OCI-LY7 (cell line): ENCODE measurements around the gene SYTL3. TPM values are rescaled to one million over a fixed set of nuclear protein-coding genes. Genes with fewer than 3 reads are reported as not detected.

Experiments
- BruUV-seq: library from RNA; stranded (reverse); fragments of 400-500 nt; replicated peaks from 2 replicates; lab custom pipeline; 2021; lab: Mats Ljungman, UMichigan
- CTCF ChIA-PET: fragments of 300-600 bp; sonication (Branson Sonifier 250); formaldehyde crosslinking; loops from one replicate; lab custom pipeline; 2022; ENCODE audit warnings: antibody characterized with exemption; ENCODE audit not compliant: unreplicated experiment; lab: Charles Lee
- POLR2A ChIA-PET: fragments of 300-600 bp; sonication (Branson Sonifier 250); formaldehyde crosslinking; loops from one replicate; lab custom pipeline; 2022; ENCODE audit warnings: antibody characterized with exemption; lab: Charles Lee
- DNase-seq: peaks from one replicate; pipeline ENCODE4 v3.0.0-alpha.2; 2015; ENCODE audit warnings: low spot score
- H2AFZ ChIP-seq: fragments of 200-600 bp; sonication (generic), shearing (Covaris generic); 2 replicates; pipeline ENCODE4 v1.6.1; 2014; ENCODE audit warnings: mild to moderate bottlenecking, antibody characterized with exemption, low read length, moderate library complexity
- H3K27ac ChIP-seq: fragments of 200-600 bp; sonication (generic); 2 replicates; pipeline ENCODE4 v1.5.1; 2014; ENCODE audit warnings: mixed run types, low read depth, mild to moderate bottlenecking, moderate library complexity, low read length, inconsistent platforms; ENCODE audit not compliant: poor library complexity, severe bottlenecking
- H3K36me3 ChIP-seq: fragments of 200-600 bp; sonication (generic); 2 replicates; pipeline ENCODE4 v1.6.1; 2014; ENCODE audit warnings: mild to moderate bottlenecking, antibody characterized with exemption, low read length, moderate library complexity, mixed read lengths; ENCODE audit not compliant: insufficient read depth
- H3K4me1 ChIP-seq: fragments of 200-600 bp; sonication (generic); 2 replicates; pipeline ENCODE4 v1.5.1; 2014; ENCODE audit warnings: mild to moderate bottlenecking, low read length; ENCODE audit not compliant: insufficient read depth, poor library complexity, severe bottlenecking
- H3K4me2 ChIP-seq: fragments of 200-600 bp; sonication (generic); 2 replicates; pipeline ENCODE4 v1.6.1; 2014; ENCODE audit warnings: mild to moderate bottlenecking, low read length
- H3K4me3 ChIP-seq: fragments of 200-600 bp; sonication (generic); 2 replicates; pipeline ENCODE4 v1.5.1; 2014; ENCODE audit warnings: mild to moderate bottlenecking, low read depth, low read length; ENCODE audit not compliant: poor library complexity, severe bottlenecking
- H3K79me2 ChIP-seq: fragments of 200-600 bp; sonication (generic); 2 replicates; pipeline ENCODE4 v1.6.1; 2016; ENCODE audit warnings: low read depth, mild to moderate bottlenecking, low read length, moderate library complexity, mixed read lengths; ENCODE audit not compliant: insufficient read depth
- H3K9me2 ChIP-seq: fragments of 200-600 bp; sonication (generic); 2 replicates; pipeline ENCODE4 v1.6.1; 2016; ENCODE audit warnings: mild to moderate bottlenecking, low read length, mixed read lengths; ENCODE audit not compliant: insufficient read depth
- H3K9me3 ChIP-seq: fragments of 200-600 bp; sonication (generic); 2 replicates; pipeline ENCODE4 v1.6.1; 2014; ENCODE audit warnings: mild to moderate bottlenecking, mixed run types, low read length, mixed read lengths
- H4K20me1 ChIP-seq: fragments of 200-600 bp; sonication (generic); 2 replicates; pipeline ENCODE4 v1.6.1; 2014; ENCODE audit warnings: mild to moderate bottlenecking, antibody characterized with exemption, low read length, moderate library complexity, mixed read lengths; ENCODE audit not compliant: insufficient read depth
- CTCF ChIP-seq: fragments of 200-600 bp; sonication (generic); conservative IDR thresholded peaks from 2 replicates; pipeline ENCODE4 v1.5.1; 2014; ENCODE audit warnings: mild to moderate bottlenecking, antibody characterized with exemption, low read length, moderate library complexity, mixed read lengths
- EZH2phosphoT487 ChIP-seq: fragments of 200-600 bp; sonication (generic); IDR thresholded peaks from 2 replicates; pipeline ENCODE4 v1.6.1; 2018; ENCODE audit warnings: low read depth, borderline replicate concordance, mild to moderate bottlenecking, mixed run types, antibody characterized with exemption, low read length, moderate library complexity, mixed read lengths
- intact Hi-C: fragments of 100-400 bp; cut with micrococcal nuclease; formaldehyde crosslinking; loops from one replicate; pipeline ENCODE4 v1.10.0; 2022; ENCODE audit not compliant: unreplicated experiment
- total RNA-seq, 2 experiments: library from RNA; depleted of rRNA in 1 of 2; stranded (reverse); fragments of >200 nt in 1 of 2; shearing (Covaris generic) in 1 of 2; gene quantifications; 2 replicates each; pipeline ENCODE4 v1.2.3, GENCODE V29; 2014 to 2022

The SYTL3 gene
- total RNA-seq, 2 experiments from 2014 or later = 0.32 to 0.89 TPM

- Histone ChIP-seq H3K27ac (no peak overlapping the region), H3K9me2 (no peaks in the 10 kb centered on the region), H2AFZ (no peak overlapping the region), H3K4me2 (no peak overlapping the region), H3K79me2 (no peaks in the 10 kb centered on the region), H3K9me3 (peaks cover 11% of the 10 kb centered on the region), H3K36me3 (no peaks in the 10 kb centered on the region), H3K4me1 (no peaks in the 10 kb centered on the region), H3K4me3 (no peak overlapping the region), H4K20me1 (no peaks in the 10 kb centered on the region)
- ChIA-PET POLR2A (interaction anchor here (0.6 to 0.9 kb wide), 4 partner anchors 16 to 228 kb away, joined by 3 to 5 read pairs (median 3); no protein-coding TSS in a partner anchor), CTCF (no interaction called here)
- intact Hi-C loops = no loop called here
- DNase-seq = no peak
- TF ChIP-seq CTCF (no peak), EZH2phosphoT487 (no peak)
- BruUV-seq = no TSS peak
Measured at GRCh38 chr6:158737082-158737709, 87.3 kb downstream of the SYTL3 start.

GRCh38 chr6:158737710-158738615, 88.1 kb downstream of the SYTL3 start:
- peaks cover 11% of the 10 kb centered on the region for H3K9me3 ChIP-seq
- POLR2A ChIA-PET = interaction anchor here (0.6 to 1.0 kb wide), 4 partner anchors 10 to 216 kb away, joined by 3 to 6 read pairs (median 3); no protein-coding TSS in a partner anchor
- DNase-seq = no peak
- H3K4me1 ChIP-seq = no peaks in the 10 kb centered on the region
- H2AFZ ChIP-seq = no peak overlapping the region
- no peaks in the 10 kb centered on the region for H3K9me2 ChIP-seq
- no TSS peak for BruUV-seq
- no peak overlapping the region for H3K4me2 ChIP-seq
- no peaks in the 10 kb centered on the region for H3K36me3 ChIP-seq
- TF ChIP-seq CTCF (no peak), EZH2phosphoT487 (no peak)
- H4K20me1 ChIP-seq = no peaks in the 10 kb centered on the region
- CTCF ChIA-PET = no interaction called here
- no peaks in the 10 kb centered on the region for H3K79me2 ChIP-seq
- intact Hi-C loops = no loop called here
- H3K4me3 ChIP-seq = no peak overlapping the region
- no peak overlapping the region for H3K27ac ChIP-seq
